Activated CD8-positive, alpha-beta memory T cell treated with anti-CD3 and anti-CD28 coated beads for 24 hours (primary cell): Measurements from ENCODE around the gene GPX3.

ENCODE experiments used
- DNase-seq: peaks from one replicate; pipeline ENCODE4 v3.0.0-alpha.2; 2020

GPX3 gene

GRCh38 chr5:151034422-151035379 lies 14.3 kb downstream of the GPX3 start:
- DNase-seq = no peak

- DNase-seq = no peak
Observed at GRCh38 chr5:151036556-151036955, 16.2 kb downstream of the GPX3 start.

- no peak for DNase-seq
Observed at GRCh38 chr5:151037561-151038411, 17.4 kb downstream of the GPX3 start.

GRCh38 chr5:151038412-151038745 lies 18.0 kb downstream of the GPX3 start:
- no peak for DNase-seq

GRCh38 chr5:151038801-151039238 lies 18.4 kb downstream of the GPX3 start:
- DNase-seq = no peak

GRCh38 chr5:151039665-151040064 lies 19.3 kb downstream of the GPX3 start:
- DNase-seq = no peak

GRCh38 chr5:151040211-151040747 lies 19.9 kb downstream of the GPX3 start:
- no peak for DNase-seq

GRCh38 chr5:151041577-151042268 lies 21.3 kb downstream of the GPX3 start:
- DNase-seq = no peak

- DNase-seq = no peak
Observed at GRCh38 chr5:151042453-151043093, 22.2 kb downstream of the GPX3 start.

- DNase-seq = peak; percentile 68
Observed at GRCh38 chr5:151047814-151048425, 27.5 kb downstream of the GPX3 start.

GRCh38 chr5:151048526-151048925 lies 28.1 kb downstream of the GPX3 start:
- no peak for DNase-seq

GRCh38 chr5:151051066-151051930 lies 30.9 kb downstream of the GPX3 start:
- DNase-seq = peak; percentile 89

GRCh38 chr5:151051931-151052608 lies 31.7 kb downstream of the GPX3 start:
- no peak for DNase-seq

GRCh38 chr5:151052836-151053235 lies 32.4 kb downstream of the GPX3 start:
- DNase-seq = no peak

GRCh38 chr5:151053796-151054462 lies 33.5 kb downstream of the GPX3 start:
- no peak for DNase-seq

- DNase-seq = no peak
Observed at GRCh38 chr5:151054709-151055108, 34.3 kb downstream of the GPX3 start.

GRCh38 chr5:151055336-151055735 lies 34.9 kb downstream of the GPX3 start:
- DNase-seq = no peak

- DNase-seq = no peak
Observed at GRCh38 chr5:151056379-151057325, 36.3 kb downstream of the GPX3 start.
